ENCODE results near the gene DOK7.
"Not testable (repeated sequence)": the region's sequence is repeated elsewhere in the genome, so short reads cannot be mapped to it uniquely, and the experiment has no call there.

The DOK7 gene

DNA sequence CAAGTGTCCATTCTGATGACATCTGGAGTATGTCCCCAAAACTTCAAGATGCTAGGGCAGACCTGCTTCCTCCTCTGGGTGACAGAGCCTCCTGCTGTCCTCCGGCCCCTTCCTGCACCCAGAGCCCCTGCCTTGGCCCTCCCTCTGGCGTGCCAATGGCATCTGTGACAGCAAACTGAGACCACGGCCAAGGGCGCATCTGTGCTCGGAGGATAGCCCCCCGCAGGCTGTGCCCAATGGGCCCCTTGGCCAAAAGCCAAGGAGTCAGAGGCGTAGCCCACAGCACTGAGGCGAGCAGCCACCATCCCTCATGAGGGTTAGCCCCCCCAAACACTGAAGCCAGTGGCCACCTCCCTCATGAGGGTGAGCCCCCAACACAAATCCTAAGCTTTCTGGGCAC, 61.2 kb downstream of the DOK7 start:
- DNase-seq = no peak

GRCh38 chr4:3524920-3525319, 61.8 kb downstream of the DOK7 start:
- no peak for DNase-seq

DNA sequence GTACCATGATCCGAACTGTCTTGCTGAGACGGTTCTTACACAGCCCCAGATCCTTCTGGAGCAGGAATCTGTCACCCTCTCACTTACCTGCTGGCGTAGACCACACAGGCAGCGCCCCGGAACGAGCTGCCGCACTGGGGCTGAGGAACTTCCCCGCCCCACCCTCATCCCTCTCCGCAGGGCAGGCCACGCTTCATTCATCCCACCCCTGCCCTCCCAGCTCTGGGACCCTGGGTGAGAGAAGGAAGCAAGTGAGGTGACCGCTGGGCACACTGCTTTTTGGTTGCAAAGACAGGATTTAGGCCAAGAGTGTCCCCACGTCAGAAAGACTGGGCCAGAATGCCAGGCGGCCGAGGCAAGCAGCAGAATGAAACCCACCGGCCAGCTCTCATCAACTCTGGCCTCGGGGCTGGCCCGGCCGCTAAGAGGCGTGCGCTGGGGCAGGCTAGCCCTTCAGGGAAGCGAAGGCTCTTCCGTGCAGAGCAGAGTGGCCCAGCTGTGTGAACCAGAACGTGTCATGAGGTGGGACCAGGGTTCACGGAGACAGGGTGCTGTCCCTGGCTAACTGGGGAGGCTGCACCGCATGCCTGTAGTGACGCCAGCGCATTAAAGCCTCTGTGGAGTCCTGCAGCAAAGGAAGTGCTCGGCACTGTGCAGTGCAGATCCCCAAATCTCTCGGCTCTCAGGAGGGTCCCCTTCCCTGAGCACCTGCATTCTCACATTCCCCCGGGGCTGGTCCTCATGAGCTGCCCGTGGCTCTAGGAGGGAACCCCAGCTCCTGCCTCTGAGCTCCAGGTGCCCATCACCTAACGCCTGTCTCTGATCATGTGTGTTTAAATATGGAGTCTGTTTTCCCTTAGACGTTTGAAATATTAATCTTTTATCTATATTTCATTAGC, 62.7 kb downstream of the DOK7 start:
- DNase-seq = no peak

GRCh38 chr4:3526456-3526855, 63.4 kb downstream of the DOK7 start:
- no peak for DNase-seq

GRCh38 chr4:3527101-3527913, 64.2 kb downstream of the DOK7 start:
- no peak for DNase-seq

DNA sequence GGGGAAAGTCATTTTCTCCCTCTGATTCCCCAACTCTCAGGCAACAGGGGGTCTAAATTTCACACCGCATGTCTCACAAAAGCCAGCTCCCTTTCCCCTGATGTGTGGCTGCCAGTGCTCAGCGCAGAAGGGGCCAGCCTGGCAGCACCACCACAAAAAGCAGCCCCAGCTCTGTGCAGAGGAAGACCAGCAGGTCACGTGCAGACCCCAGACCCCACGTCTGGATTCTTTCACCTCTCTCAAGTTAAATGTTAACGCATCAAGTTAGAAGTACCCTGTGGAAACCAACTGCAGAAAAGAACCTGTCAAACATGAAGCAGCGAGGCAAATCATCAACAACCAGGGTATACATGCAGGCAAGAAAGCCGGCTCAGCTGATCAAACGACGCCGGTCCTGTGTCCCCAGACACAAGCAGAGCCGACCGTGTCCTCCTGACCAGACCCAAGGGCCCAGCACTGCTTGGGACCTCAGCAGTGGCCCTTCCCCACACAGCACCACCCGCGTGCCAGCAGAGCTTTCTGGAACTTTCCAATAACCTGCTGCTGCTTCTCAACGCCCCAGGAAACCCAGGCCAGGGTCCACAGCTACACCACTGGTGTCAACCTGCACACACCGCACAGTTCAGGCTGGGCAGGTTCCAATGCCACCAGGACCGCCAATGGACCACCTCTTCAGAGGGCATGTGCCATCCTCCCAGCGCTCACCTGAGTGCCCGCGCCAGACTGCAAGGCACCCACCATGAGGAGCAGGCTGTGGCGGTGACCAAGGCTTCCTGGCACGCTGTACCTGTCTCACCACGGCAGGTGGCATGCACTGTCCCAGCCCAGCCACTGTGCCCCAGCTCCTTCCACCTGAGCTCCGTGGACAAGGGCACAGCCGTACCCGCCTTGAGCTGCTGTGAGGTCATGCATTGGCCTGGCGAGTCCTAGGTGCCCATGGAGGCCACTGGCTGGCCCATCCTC, 65.1 kb downstream of the DOK7 start:
- no peak for DNase-seq

DNA sequence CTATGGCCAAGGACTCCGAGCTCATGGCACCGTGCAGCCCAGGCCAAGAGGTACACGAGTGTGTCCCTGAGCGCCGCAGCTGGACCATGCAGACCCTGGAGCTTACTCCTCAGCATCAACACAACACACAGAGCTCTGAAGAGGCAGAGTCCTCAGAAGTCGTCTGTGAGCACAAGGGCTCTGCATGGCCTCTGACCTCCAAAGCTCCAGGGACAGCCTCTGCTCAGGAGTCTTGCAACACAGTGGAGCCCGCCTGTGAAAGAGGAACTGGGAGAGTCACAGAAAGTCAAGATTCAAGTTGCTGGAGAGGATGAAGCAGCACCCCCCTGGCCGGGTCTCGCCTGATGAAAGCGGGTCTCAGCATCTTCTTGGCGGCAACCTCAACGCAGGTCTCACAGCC, 66.3 kb downstream of the DOK7 start:
- peak; percentile 1 for DNase-seq

DNA sequence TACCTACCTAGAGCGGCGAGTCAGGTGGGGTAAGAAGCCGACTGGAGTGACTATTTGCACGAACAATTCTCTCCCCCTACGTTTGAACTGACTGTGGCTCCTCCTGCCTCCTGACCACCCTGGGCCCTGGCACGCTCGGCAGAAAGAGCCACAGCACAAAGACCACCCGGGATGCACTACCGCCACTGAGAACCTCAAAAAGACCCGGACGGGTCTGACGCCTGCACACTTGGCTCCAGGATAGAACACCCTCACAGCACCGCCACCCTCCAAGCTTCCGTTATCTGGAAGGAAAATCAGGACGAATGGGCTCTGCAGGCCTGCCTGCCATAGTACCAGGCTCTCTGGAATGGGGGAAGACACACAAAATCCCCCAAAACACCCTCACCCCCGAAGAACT, 66.9 kb downstream of the DOK7 start:
- DNase-seq = no peak

- no peak for DNase-seq
Measured at GRCh38 chr4:3530663-3531254, 67.7 kb downstream of the DOK7 start.

DNA sequence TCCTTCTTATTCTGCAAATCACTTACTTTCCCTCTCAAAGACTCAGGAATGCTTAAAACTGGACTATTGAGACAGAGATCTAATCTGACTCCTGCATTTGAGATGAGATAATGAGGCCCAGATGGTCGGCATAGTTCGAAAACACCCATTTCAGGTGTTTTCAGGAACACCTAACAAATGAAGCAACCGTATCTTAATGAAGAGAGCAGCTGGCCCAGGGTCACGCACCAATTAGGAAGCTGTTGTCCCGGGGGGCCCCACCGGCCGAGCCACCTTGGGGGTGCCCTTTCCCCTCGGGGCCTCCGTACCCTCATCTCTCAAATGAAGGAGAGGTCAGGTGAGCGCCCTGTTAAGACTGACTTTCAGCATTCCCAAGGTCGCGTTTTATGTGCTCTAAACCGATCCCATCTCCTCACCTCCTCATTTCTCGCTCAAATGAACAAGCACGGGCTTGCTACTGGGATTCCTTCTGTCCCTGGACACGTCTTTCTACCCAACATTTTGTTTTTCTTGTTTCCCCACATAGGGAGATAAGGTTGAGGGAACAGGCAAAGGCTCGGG, 68.3 kb downstream of the DOK7 start:
- DNase-seq = no peak

GRCh38 chr4:3531879-3532750, 69.0 kb downstream of the DOK7 start, which contains the start of gene LRPAP1:
Gene LRPAP1, minus strand, starts transcription at chr4:3532422. Its CDS starts 10 bp downstream, at chr4:3532412.
- DNase-seq = peak; percentile 91

- DNase-seq = no peak
Measured at GRCh38 chr4:3532751-3533422, 69.8 kb downstream of the DOK7 start.

DNA sequence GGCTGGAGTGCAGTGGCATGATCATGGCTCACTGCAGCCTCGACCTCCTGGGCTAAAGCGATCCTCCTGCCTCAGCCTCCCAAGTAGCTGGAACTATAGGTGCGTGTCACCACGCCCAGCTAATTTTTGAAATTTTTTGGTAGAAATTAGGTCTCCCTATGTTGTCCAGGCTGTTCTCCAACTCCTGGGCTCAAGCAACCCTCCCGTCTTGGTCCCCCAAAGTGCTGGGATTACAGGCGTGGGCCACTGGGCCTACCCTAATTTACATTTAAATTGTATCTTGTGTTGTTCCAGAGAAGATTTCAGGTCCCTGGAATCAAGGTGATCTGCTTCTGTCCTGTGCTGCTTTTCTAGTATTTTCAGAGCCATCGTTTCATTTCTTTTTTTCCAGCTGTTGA, 70.3 kb downstream of the DOK7 start:
- DNase-seq = no peak

DNA sequence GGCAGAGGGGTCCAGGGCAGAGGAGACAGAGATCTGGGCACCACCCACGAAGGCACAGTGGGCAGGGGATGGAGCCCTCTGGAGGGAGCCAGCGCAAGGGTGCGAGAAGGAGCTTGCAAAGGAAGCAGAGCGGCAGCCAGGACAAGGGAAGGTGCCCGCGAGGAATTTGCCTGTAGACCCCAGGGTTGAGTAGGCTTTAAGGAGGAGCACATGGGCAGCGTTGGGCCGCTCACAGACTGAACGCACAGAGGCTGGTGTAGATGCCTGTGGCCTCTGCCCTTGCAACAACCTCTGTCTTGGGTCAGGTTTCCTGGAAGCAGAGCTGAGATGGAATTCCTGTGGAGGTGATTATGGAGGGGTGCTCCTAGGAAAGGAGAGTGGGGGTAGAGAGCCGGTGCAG, 72.7 kb downstream of the DOK7 start:
- not testable (repeated sequence) for DNase-seq

DNA sequence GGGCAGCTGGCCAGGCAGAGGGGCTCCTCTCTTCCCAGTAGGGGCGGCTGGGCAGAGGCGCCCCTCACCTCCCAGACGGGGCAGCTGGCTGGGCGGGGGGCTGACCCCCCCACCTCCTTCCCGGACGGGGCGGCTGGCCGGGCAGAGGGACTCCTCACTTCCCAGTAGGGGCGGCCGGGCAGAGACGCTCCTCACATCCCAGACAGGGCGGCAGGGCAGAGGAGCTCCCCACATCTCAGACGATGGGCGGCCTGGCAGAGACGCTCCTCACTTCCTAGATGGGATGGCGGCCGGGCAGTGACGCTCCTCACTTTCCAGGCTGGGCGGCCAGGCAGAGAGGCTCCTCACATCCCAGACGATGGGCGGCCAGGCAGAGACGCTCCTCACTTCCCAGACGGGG, 75.8 kb downstream of the DOK7 start:
- not testable (repeated sequence) for DNase-seq

- DNase-seq = not testable (repeated sequence)
Measured at GRCh38 chr4:3543415-3543814, 80.3 kb downstream of the DOK7 start.
